Hematopoietic multipotent progenitor cell (in vitro differentiated cells): ENCODE data around the gene NODAL. TPM values are rescaled to one million over a fixed set of nuclear protein-coding genes. Genes with fewer than 3 reads are reported as not detected.

Source experiments
- DNase-seq, 3 donors: peaks; one replicate each; pipeline ENCODE4 v3.0.0-alpha.2; 2011 to 2015; ENCODE audit warnings: low read depth in 2 of 3, low spot score in 2 of 3
- total RNA-seq: library from RNA; depleted of rRNA; stranded (reverse); fragments of >200 nt; gene quantifications from one replicate; pipeline ENCODE4 v1.2.3, GENCODE V29; 2012

Gene NODAL
- total RNA-seq, 1 donor: not detected

- DNase-seq: no peak
Observed at GRCh38 chr10:70465278-70465677, 23.8 kb upstream of the NODAL start.

GRCh38 chr10:70462349-70462984, 21.0 kb upstream of the NODAL start:
- DNase-seq: peak in 2 of 3 donors; percentile 52 to 64

- DNase-seq: peak in 1 of 3 donors; percentile 52
Observed at GRCh38 chr10:70461397-70462348, 20.2 kb upstream of the NODAL start.

GRCh38 chr10:70459774-70460490, 18.5 kb upstream of the NODAL start:
- DNase-seq: no peak

DNA sequence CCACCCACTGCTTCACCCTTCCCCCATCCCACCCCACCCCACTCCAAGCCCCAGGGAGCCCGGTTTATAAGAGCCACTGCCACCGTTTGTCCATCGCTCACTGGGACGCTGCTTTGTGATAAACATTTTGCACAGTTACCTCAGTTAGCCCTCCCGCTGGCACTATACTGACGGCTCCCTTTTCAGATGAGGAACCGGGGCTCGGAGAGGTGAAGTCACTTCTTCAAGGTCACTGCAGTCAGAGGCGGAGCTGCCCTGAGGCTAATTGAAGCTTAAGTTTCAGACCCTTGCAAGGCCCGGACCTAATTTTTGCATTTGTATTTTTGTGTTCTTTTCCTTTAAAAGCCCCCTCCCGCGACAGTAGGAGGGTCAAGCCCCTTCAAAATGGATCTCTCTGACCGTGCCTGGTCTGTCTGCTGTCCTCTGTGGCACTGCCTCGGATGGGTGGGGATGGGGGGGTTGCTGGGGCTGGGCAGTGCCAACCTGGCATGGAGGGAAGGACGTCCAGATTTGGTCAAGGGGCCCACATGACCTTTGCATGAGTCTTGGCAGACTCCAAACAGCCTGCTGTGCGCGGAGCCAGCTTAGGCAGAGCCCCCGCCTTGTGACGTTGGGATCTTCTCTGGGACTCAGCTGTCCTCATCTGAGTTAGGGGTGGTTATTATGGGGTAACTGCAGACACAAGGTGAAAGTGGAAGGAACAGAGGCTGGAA, 17.7 kb upstream of the NODAL start:
- no peak for DNase-seq

DNA sequence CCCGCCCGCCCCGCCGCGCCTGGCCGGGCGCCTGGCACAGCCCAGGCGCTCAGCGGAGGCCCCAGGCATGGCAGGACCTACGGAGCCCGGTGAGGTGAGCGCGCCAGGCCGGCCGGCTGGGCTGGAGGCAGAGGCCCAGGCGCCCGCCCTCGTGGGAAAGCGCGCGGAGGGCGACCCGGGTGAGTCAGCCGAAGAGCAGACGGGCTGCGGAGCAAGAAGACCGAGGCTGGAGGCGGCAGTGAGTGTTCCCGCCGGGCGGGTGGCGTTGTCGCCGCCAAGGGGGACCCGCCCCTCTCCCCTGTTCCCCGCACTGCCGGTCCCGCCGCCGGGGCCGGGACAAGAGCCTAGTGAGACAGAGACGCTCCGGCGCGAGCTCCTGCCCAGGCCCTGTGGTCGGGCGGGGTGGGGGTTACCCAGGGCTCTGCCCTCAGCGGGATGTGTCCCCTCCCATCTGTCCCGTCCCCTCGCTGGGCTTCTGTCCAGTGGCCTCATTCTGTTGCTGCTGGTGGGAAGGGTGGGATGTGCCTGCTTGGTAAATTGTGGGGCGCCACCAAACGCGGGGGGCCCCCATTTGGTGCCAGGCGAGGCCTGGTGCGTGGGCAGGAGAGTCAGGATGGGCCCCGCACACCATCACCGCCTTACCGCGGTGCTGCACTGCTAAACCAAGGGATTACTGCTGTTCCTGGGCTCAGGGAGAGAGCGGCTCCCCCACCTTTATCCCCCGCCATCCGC, 17.0 kb upstream of the NODAL start:
- DNase-seq: peak in 2 of 3 donors; percentile 69 to 81

GRCh38 chr10:70457759-70458305, 16.4 kb upstream of the NODAL start:
- no peak for DNase-seq

- no peak for DNase-seq
Observed at GRCh38 chr10:70456164-70456563, 14.7 kb upstream of the NODAL start.

DNA sequence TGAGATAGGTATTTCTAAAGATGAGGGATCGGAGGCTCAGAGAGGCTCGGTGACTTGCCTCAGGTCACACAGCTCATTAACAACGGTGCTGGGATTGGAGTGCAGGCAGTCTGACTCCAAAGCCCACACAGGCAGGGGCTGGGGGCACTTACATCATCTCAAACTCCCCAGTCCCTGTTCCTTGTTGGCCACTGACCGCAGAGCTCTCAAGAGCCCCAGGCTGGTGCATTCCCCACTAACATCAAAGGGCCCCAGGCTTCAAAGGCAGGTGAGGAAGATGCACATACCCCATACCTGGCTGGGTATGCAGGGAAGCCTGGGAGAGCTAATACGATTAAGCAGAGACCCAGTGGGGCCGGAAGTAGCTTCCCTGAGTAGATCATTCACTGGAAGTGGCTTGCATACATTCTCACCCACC, 13.7 kb upstream of the NODAL start:
- DNase-seq: no peak

GRCh38 chr10:70448236-70448635, 6.8 kb upstream of the NODAL start:
- no peak for DNase-seq

DNA sequence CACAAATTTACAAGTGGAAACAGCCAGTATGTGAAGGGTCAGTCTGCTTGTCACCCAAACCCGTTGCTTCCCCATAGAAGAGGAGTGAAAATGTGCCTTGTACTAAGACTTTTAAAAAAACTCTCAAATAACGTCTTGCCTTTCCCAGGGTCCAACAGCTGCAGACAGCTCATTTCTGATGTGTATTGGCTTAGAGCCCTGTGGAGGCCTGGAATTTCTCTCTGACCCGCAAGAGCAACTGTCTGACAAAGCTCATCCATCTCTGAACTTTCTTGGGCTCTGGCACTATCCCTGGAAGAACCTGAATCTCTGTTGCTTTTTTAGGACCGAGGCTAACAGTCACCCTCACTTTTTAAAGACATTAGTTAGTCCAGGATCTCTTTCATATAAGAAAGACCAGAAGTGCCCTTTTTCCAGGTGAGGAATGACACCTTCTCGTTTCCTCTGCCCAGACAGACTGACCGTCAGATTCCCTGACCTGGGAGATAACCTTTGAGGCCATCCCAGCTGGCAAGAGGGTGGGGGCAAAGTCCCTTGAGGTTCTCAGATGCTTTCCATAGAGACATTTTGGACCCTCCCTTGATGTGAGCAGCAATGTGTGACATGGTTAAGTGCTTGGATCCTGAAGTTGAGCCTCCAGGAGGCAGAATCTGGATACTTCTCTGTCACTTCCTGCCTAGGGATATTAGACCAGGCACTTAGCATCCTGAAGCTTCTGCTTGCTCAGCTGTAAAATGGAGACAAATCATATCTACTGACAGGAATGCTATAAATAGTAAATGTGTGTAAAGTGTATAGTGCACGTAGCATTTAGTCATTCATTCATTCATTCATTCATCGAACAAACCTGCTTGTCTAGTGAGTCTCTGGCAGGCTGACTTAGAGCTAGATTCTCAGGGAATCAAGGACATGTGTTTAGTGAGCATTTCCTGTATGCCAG, 4.5 kb upstream of the NODAL start:
- DNase-seq: no peak

DNA sequence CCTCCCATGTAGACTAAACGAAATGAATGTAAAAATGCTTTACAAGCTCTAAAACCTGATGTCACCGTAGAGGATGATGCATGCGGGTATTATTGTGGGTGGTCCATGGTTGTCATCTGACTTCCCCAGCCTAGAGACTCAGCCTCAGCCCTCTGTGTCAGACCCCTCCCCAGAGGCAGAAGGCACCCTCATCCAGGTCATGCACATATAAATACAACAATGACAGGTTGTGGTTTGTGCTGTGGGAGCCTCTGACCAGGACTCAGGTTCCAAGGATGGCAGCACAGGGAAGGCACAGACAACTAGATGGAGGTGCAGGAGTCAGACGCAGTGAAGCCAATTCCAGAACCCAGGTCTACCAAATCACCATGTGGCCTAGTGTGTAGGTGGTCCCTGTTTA, 3.3 kb upstream of the NODAL start:
- DNase-seq: no peak

GRCh38 chr10:70442332-70442988, 979 bp upstream of the NODAL start:
- DNase-seq: no peak

- DNase-seq: no peak
Observed at GRCh38 chr10:70441895-70442309, 421 bp upstream of the NODAL start.

- peak in 1 of 3 donors; percentile 28 for DNase-seq
Observed at GRCh38 chr10:70440296-70441160, 953 bp downstream of the NODAL start.

- DNase-seq: no peak
Observed at GRCh38 chr10:70437721-70438120, 3.8 kb downstream of the NODAL start.
